DOHH2 (cell line): ENCODE results near the gene SPTBN1.

Experiments used
- CTCF ChIP-seq: fragments of 200-600 bp; sonication (generic); IDR thresholded peaks from one replicate; pipeline ENCODE4 v1.5.1; 2014; ENCODE audit warnings: antibody characterized with exemption, mild to moderate bottlenecking, low read depth, low read length; ENCODE audit not compliant: poor library complexity, severe bottlenecking
- EZH2phosphoT487 ChIP-seq: fragments of 200-600 bp; sonication (generic); IDR thresholded peaks from 2 replicates; pipeline ENCODE4 v1.6.1; 2017; ENCODE audit warnings: borderline replicate concordance, mild to moderate bottlenecking, antibody characterized with exemption, low read length, moderate library complexity, mixed read lengths

GRCh38 chr2:54604871-54605270 is 148.7 kb downstream of the SPTBN1 start:
- TF ChIP-seq EZH2phosphoT487 (no peak), CTCF (no peak)
